COLO668 (cell line): ENCODE results near the gene FEN1.
A peak's percentile ranks its signal among the peaks of the same experiment; 100 is the strongest.

ENCODE experiments used
- DNase-seq: peaks from one replicate; lab custom pipeline; 2025; ENCODE audit not compliant: unreplicated experiment; lab: John Stamatoyannopoulos, UW

Gene FEN1

GRCh38 chr11:61756452-61757212 lies 36.1 kb upstream of the FEN1 start:
- DNase-seq: peak; percentile 70

- DNase-seq: no peak
Observed at GRCh38 chr11:61757213-61757862, 35.4 kb upstream of the FEN1 start.

- no peak for DNase-seq
Observed at GRCh38 chr11:61760946-61761345, 31.8 kb upstream of the FEN1 start.

GRCh38 chr11:61761440-61762222 lies 31.1 kb upstream of the FEN1 start:
- DNase-seq: no peak

- no peak for DNase-seq
Observed at GRCh38 chr11:61762223-61762615, 30.5 kb upstream of the FEN1 start.

- no peak for DNase-seq
Observed at GRCh38 chr11:61762798-61763197, 29.9 kb upstream of the FEN1 start.

- no peak for DNase-seq
Observed at GRCh38 chr11:61763930-61764605, 28.6 kb upstream of the FEN1 start.

- DNase-seq: no peak
Observed at GRCh38 chr11:61764606-61765260, 28.0 kb upstream of the FEN1 start.

GRCh38 chr11:61765550-61766253 lies 27.0 kb upstream of the FEN1 start:
- DNase-seq: no peak

- DNase-seq: peak; percentile 57
Observed at GRCh38 chr11:61766353-61766841, 26.3 kb upstream of the FEN1 start.

- no peak for DNase-seq
Observed at GRCh38 chr11:61768376-61769076, 24.2 kb upstream of the FEN1 start.

GRCh38 chr11:61769169-61769920 lies 23.4 kb upstream of the FEN1 start:
- no peak for DNase-seq

- DNase-seq: no peak
Observed at GRCh38 chr11:61769946-61770683, 22.6 kb upstream of the FEN1 start.

GRCh38 chr11:61771195-61771894 lies 21.4 kb upstream of the FEN1 start:
- no peak for DNase-seq

GRCh38 chr11:61771985-61772455 lies 20.7 kb upstream of the FEN1 start:
- DNase-seq: no peak

GRCh38 chr11:61773356-61773755 lies 19.4 kb upstream of the FEN1 start:
- DNase-seq: no peak

GRCh38 chr11:61773809-61774208 lies 18.9 kb upstream of the FEN1 start:
- no peak for DNase-seq
